ENCODE data around the gene GALNT18. TPM values are rescaled to one million over a fixed set of nuclear protein-coding genes. Genes with fewer than 3 reads are reported as not detected.

The GALNT18 gene
- total RNA-seq, 1 donor from 2014 or later, result 11.7 TPM

DNA sequence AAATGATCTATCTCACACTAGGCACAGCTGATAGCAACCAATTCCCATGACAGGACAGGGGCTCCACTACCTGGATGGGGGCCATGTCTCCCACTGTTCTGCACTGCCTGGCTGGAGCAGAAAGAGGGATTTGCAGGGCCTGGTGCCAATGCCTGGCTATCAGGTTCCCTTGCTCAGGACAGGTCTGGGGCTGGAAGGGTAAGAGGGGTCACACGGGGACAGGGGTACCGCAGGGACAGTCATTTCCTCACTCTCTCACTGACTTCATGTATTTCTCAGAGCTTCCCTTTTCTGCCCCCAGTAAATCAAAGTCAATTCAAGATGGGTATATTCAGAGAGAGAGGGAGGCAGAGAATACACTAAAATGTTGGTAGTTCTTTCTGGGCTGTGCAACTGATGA, 149.7 kb downstream of the GALNT18 start:
- peaks cover 31% of the 10 kb centered on the region for H3K27me3 Mint-ChIP-seq
- TF ChIP-seq, protein P1, sequence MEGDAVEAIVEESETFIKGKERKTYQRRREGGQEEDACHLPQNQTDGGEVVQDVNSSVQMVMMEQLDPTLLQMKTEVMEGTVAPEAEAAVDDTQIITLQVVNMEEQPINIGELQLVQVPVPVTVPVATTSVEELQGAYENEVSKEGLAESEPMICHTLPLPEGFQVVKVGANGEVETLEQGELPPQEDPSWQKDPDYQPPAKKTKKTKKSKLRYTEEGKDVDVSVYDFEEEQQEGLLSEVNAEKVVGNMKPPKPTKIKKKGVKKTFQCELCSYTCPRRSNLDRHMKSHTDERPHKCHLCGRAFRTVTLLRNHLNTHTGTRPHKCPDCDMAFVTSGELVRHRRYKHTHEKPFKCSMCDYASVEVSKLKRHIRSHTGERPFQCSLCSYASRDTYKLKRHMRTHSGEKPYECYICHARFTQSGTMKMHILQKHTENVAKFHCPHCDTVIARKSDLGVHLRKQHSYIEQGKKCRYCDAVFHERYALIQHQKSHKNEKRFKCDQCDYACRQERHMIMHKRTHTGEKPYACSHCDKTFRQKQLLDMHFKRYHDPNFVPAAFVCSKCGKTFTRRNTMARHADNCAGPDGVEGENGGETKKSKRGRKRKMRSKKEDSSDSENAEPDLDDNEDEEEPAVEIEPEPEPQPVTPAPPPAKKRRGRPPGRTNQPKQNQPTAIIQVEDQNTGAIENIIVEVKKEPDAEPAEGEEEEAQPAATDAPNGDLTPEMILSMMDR (conservative IDR thresholded peaks at IDR 0.05), result no peak
- H3K27ac Mint-ChIP-seq, result no peak overlapping the region

DNA sequence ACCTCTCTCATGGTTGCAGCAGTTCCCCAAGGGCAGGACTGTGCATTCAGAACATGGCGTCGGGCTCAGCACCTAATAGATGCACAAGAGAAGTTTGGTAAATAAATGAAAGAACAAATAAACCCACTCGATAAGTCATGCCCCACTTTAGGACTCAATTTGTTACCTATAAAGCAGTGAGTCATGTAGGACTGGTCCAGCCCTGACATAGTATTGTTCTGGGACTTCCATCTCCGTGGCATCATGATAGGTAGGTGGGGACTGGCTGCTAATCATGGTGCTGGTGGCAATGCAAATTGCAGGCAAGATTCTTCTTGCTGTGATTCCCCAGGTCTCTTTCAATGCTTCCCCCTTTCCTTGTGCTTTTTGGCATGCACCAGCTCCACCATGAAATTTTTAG, 150.6 kb downstream of the GALNT18 start:
- TF ChIP-seq, protein P1 (conservative IDR thresholded peaks at IDR 0.05), result no peak
- H3K4me1 Mint-ChIP-seq (ENCODE audit: unreplicated experiment), result peaks cover 7% of the 10 kb centered on the region
- no peak overlapping the region for H3K4me3 Mint-ChIP-seq
- no peaks in the 10 kb centered on the region for H3K36me3 Mint-ChIP-seq
- no peak for DNase-seq (ENCODE audit: extremely low spot score, unreplicated experiment)
- no peak overlapping the region for H3K27ac Mint-ChIP-seq
- no peaks in the 10 kb centered on the region for H3K9me3 Mint-ChIP-seq
- peaks cover 31% of the 10 kb centered on the region for H3K27me3 Mint-ChIP-seq

More for the DNA sequence above, 149.7 kb downstream of the GALNT18 start:
- Mint-ChIP-seq H3K9me3 (no peaks in the 10 kb centered on the region), H3K4me3 (no peak overlapping the region), H3K36me3 (no peaks in the 10 kb centered on the region), H3K4me1 (ENCODE audit: unreplicated experiment) (peaks cover 10% of the 10 kb centered on the region)
- no peak for DNase-seq (ENCODE audit: extremely low spot score, unreplicated experiment)

DNA sequence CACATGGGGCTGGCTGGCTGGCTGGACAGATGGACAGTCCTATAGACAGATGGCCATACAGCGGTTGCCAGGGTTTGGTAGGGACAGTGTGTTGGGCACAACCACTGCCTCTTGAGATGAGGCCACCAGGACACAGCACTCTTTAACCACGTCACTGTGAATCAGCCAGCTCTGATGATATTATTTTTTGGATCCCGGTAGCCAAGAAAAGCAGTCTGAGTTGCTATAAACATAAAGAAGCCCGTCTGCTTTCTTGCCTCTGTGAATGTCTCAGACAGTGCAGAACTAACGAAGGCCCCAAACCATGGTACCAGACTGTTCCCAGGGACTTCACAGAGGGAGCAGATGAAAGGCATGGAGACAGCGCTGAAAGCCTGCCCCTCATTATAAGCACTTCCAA, 152.9 kb downstream of the GALNT18 start:
- H3K27me3 Mint-ChIP-seq, result peaks cover 22% of the 10 kb centered on the region
- no peak for DNase-seq (ENCODE audit: extremely low spot score, unreplicated experiment)
- H3K9me3 Mint-ChIP-seq, result no peaks in the 10 kb centered on the region
- H3K4me3 Mint-ChIP-seq, result no peak overlapping the region
- no peak overlapping the region for H3K27ac Mint-ChIP-seq
- H3K36me3 Mint-ChIP-seq, result no peaks in the 10 kb centered on the region
- TF ChIP-seq, protein P1 (conservative IDR thresholded peaks at IDR 0.05), result no peak
- peaks cover 11% of the 10 kb centered on the region for H3K4me1 Mint-ChIP-seq (ENCODE audit: unreplicated experiment)

DNA sequence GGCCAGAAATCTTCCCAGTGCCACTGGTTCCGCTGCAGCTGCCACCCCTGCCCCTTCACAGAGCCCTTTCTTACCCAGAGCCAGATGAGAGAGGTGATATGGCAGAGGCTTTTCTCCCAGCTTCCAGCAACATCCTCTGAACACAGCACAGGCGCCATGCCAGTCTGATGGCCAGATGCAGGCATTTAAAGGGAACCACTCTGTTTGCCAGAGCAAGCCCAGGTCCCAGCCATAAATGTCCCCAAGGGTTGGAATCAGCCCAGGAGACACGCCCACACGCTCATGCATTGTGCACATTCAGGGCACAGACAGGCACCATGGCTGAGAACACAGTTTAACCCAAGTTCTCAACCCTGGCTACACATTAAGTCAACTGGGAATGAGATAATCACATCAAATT, 154.5 kb downstream of the GALNT18 start:
- Mint-ChIP-seq H3K4me1 (ENCODE audit: unreplicated experiment) (peaks cover 23% of the 10 kb centered on the region), H3K27ac (no peak overlapping the region), H3K4me3 (no peak overlapping the region), H3K36me3 (no peaks in the 10 kb centered on the region), H3K27me3 (peaks cover 22% of the 10 kb centered on the region), H3K9me3 (no peaks in the 10 kb centered on the region)
- DNase-seq (ENCODE audit: extremely low spot score, unreplicated experiment), result no peak
- TF ChIP-seq, protein P1 (conservative IDR thresholded peaks at IDR 0.05), result no peak

DNA sequence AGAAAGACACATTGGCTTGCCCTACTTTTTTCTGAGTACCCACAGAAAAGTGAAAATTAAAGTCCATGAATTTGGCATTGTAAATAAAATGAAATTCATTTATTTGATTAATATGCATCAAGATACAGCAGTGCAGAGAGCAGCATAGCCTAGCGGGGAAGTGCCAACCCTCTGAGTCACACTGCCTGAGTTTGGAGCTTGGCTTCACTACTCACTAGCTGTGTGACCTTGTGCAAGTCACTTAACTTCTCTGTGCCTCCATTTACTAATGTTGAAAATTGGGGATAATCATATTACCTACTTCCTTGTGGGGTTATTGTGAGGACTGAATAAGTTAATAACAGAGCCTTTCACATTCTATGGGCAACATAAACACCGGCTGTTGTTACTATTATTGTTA, 157.2 kb downstream of the GALNT18 start:
- H3K4me3 Mint-ChIP-seq, result no peak overlapping the region
- H3K9me3 Mint-ChIP-seq, result no peaks in the 10 kb centered on the region
- peak overlapping the region; percentile 51 for H3K27ac Mint-ChIP-seq
- H3K4me1 Mint-ChIP-seq (ENCODE audit: unreplicated experiment), result peaks cover 27% of the 10 kb centered on the region
- peaks cover 18% of the 10 kb centered on the region for H3K27me3 Mint-ChIP-seq
- H3K36me3 Mint-ChIP-seq, result no peaks in the 10 kb centered on the region
- TF ChIP-seq, protein P1 (conservative IDR thresholded peaks at IDR 0.05), result no peak
- DNase-seq (ENCODE audit: extremely low spot score, unreplicated experiment), result no peak

DNA sequence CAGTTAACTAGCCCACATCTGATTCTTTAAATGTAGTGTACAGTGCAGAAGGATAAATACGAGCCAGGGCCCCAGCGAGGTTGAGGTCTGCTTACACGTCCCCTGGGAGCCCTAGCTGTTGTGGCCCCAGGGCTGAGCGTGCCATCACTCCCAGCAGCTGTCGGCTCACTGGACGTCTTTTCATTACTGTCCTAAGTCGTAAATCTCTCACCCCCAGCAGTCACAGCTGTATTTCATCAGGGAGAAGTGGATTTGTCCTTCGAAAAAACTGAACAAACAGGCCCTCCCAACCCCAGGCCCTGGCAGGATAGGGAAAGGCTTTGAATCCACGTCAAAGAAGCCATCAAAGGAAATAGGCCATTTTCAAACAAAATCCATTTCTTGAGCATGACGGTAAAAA, 158.4 kb downstream of the GALNT18 start:
- H3K4me1 Mint-ChIP-seq (ENCODE audit: unreplicated experiment), result peaks cover 28% of the 10 kb centered on the region
- DNase-seq (ENCODE audit: extremely low spot score, unreplicated experiment), result no peak
- H3K4me3 Mint-ChIP-seq, result peak overlapping the region; percentile 12
- TF ChIP-seq, protein P1 (conservative IDR thresholded peaks at IDR 0.05), result no peak
- peak overlapping the region; percentile 50 for H3K27ac Mint-ChIP-seq
- no peaks in the 10 kb centered on the region for H3K36me3 Mint-ChIP-seq
- no peaks in the 10 kb centered on the region for H3K9me3 Mint-ChIP-seq
- H3K27me3 Mint-ChIP-seq, result peaks cover 21% of the 10 kb centered on the region

All from type B pancreatic cell (in vitro differentiated cells).